Natural killer cell treated with Interleukin-12 subunit alpha and Interleukin-12 subunit beta and Interleukin-15 and Interleukin-18, amount 100 ng/mL, for 72 hours (primary cell): ENCODE measurements around the gene TLK2. TPM values are rescaled to one million over a fixed set of nuclear protein-coding genes. Genes with fewer than 3 reads are reported as not detected.

Source experiments
- ATAC-seq, 2 donors: fragments of 150-1000 bp; cut with Tn5 transposase in 1 of 2; sonication (Bioruptor Pico), chemical (Tn5 transposase) in 1 of 2; 2 replicates each; pipeline ENCODE4 v1.10.0; 2021
- DNase-seq: peaks from one replicate; pipeline ENCODE4 v3.0.0; 2022; ENCODE audit warnings: low spot score
- H3K27ac Mint-ChIP-seq, 2 donors: 1 replicate in 1 of 2; 2 replicates in 1 of 2; pipeline ENCODE4 v1.8.0; 2022; ENCODE audit warnings: mixed read lengths in 2 of 2, mild to moderate bottlenecking in 1 of 2, moderate library complexity in 1 of 2
- H3K27me3 Mint-ChIP-seq, 2 donors: 1 replicate in 1 of 2; 2 replicates in 1 of 2; pipeline ENCODE4 v1.8.0; 2022; ENCODE audit warnings: mixed read lengths in 2 of 2
- H3K36me3 Mint-ChIP-seq: one replicate; pipeline ENCODE4 v1.8.0; 2022; ENCODE audit warnings: mixed read lengths
- H3K4me1 Mint-ChIP-seq, 2 donors: 1 replicate in 1 of 2; 2 replicates in 1 of 2; pipeline ENCODE4 v1.8.0; 2022; ENCODE audit warnings: low read depth in 2 of 2, mixed read lengths in 2 of 2, mild to moderate bottlenecking in 1 of 2
- H3K4me3 Mint-ChIP-seq: one replicate; pipeline ENCODE4 v1.8.0; 2022; ENCODE audit warnings: mixed read lengths
- H3K9me3 Mint-ChIP-seq: 2 replicates; pipeline ENCODE4 v1.8.0; 2022; ENCODE audit warnings: mixed read lengths
- total RNA-seq, 2 donors: library from RNA; stranded (reverse); gene quantifications; one replicate each; pipeline ENCODE4 v1.2.3, GENCODE V29; 2022

Gene TLK2
- total RNA-seq, 2 donors from 2014 or later = 51.4 to 58.7 TPM

DNA sequence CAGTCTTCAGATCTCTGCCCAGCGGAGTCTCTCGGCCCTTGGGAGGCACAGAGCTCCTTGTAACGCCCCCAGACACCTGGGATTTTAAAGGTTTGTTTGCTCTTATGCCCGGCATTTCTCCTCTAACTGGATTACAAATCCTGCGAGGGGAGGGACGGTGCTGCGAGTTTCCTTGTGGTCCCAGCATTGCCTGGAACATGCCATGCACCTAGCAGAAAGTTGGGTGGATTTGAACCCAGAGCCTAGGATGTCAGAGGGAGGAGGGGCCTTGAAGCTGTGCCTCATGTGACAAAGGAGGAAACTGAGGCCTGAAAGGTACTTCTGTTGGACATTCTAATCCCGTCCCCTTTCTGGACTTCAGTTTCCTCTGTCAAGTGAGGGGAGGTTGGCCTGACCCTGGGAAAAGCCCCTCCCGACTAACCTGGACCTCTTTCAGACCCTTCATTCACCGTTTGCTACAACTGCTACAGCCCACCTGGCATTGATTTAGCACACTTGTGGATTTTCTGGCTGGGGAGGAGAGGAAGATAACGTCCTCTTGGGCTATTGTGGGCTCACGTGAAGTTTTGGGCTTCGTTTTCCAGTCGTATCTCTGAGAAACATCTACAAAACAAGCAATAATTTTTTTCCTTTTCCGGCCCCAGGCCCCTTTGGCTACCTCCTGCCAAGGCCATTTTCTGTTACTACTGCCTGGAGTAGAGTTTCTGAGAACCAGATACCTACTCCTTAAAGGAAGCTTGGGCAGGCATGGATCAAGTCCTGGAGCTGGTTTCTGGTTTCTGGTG lies 179.7 kb downstream of the TLK2 start:
- Mint-ChIP-seq H3K27ac (peak overlapping the region in 1 of 2 donors; percentile 37), H3K9me3 (peaks cover 8% of the 10 kb centered on the region), H3K36me3 (peaks cover 14% of the 10 kb centered on the region), H3K27me3 (peaks cover 26 to 28% of the 10 kb centered on the region in 2 donors), H3K4me1 (peaks cover 13 to 18% of the 10 kb centered on the region in 2 donors), H3K4me3 (no peak overlapping the region)
- DNase-seq (no peak), ATAC-seq (no peak)

DNA sequence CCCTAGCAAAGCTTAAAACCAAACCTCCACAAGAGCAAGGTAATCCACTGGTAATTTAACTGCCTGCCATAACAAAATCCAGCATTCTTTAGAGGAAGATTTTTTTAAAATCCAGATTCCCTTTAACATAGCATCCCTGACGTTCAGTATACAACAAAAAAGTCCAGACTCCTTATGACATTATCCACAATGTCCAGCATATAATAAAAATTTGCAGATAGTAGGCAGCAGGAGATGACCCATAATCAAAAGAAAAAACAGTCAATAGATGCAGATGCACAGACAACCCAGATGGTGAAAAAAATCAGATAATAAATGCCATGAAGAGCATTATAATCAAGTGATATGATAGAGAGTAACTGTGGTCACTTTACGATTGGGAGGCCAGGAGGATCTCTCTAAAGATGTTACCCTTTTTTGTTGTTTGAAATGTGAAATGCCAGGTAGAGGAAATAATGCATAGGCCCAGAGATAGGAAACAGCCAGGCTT lies 182.0 kb downstream of the TLK2 start:
- no peak for ATAC-seq
- H3K27me3 Mint-ChIP-seq = peaks cover 23 to 29% of the 10 kb centered on the region in 2 donors
- peaks cover 8 to 13% of the 10 kb centered on the region in 2 donors for H3K4me1 Mint-ChIP-seq
- H3K36me3 Mint-ChIP-seq = peaks cover 14% of the 10 kb centered on the region
- H3K27ac Mint-ChIP-seq = no peak overlapping the region
- DNase-seq = no peak
- H3K4me3 Mint-ChIP-seq = no peak overlapping the region
- H3K9me3 Mint-ChIP-seq = peaks cover 8% of the 10 kb centered on the region

DNA sequence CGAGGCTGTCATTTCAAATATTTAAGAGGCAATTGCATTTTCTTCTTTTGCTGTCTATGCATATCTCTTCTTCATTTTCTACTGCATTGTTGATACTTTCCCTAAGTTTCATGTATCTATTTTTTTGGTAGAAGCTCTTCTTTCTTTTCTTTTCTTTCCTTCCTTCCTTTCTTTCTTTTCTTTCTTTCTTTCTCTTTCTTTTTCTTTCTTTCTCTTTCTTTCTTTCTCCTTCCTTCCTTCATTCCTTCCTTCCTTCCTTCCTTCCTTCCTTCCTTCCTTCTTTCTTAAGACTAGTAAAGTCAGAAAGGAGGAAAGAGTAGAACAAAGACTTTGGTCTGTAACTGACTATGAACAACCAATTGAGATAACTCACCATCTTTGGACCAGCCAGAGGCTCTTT lies 182.7 kb downstream of the TLK2 start:
- Mint-ChIP-seq H3K4me1 (peaks cover 8 to 13% of the 10 kb centered on the region in 2 donors), H3K36me3 (peaks cover 14% of the 10 kb centered on the region), H3K9me3 (peaks cover 8% of the 10 kb centered on the region), H3K27me3 (peaks cover 23 to 29% of the 10 kb centered on the region in 2 donors), H3K4me3 (no peak overlapping the region), H3K27ac (no peak overlapping the region)
- DNase-seq (no peak), ATAC-seq (no peak)

GRCh38 chr17:62662855-62663254 lies 184.2 kb downstream of the TLK2 start:
- no peak for DNase-seq
- peaks cover 8% of the 10 kb centered on the region for H3K9me3 Mint-ChIP-seq
- H3K4me1 Mint-ChIP-seq = peaks cover 8 to 13% of the 10 kb centered on the region in 2 donors
- H3K27me3 Mint-ChIP-seq = peaks cover 23 to 25% of the 10 kb centered on the region in 2 donors
- no peak for ATAC-seq
- no peak overlapping the region for H3K27ac Mint-ChIP-seq
- H3K36me3 Mint-ChIP-seq = peaks cover 14% of the 10 kb centered on the region
- H3K4me3 Mint-ChIP-seq = no peak overlapping the region

Other genes with a start within 250 kb of the TLK2 start
- gene EFCAB3, start 98.3 kb upstream of the TLK2 start, total RNA-seq = not detected
- 10 to 100 TPM; 20.4 to 28.1 TPM for gene METTL2A, start 54.9 kb upstream of the TLK2 start, total RNA-seq
- 1 to 10 TPM; 2.0 to 2.1 TPM for gene MRC2, start 148.8 kb downstream of the TLK2 start, total RNA-seq